HepG2 (cell line): ENCODE data around the gene AUTS2. TPM values are rescaled to one million over a fixed set of nuclear protein-coding genes. Genes with fewer than 3 reads are reported as not detected.

Source experiments
- CERS6 ChIP-seq: sonication (generic); formaldehyde crosslinking; IDR thresholded peaks from 2 replicates; pipeline ENCODE4 v1.5.0; 2020; ENCODE audit warnings: missing genetic modification reagents
- PRDM4 ChIP-seq: sonication (generic); formaldehyde crosslinking; IDR thresholded peaks from 2 replicates; pipeline ENCODE4 v1.9.0; 2021; ENCODE audit warnings: missing genetic modification reagents, borderline replicate concordance
- SSRP1 ChIP-seq: IDR thresholded peaks from 2 replicates; pipeline ENCODE4 v1.6.1; 2016; ENCODE audit warnings: control low read depth
- ZHX1 ChIP-seq: sonication (generic); formaldehyde crosslinking; IDR thresholded peaks from 2 replicates; pipeline ENCODE4 v1.8.1; 2022; ENCODE audit warnings: low read depth, mild to moderate bottlenecking, missing genetic modification reagents
- ZMAT5 ChIP-seq: sonication (generic); formaldehyde crosslinking; IDR thresholded peaks from 2 replicates; pipeline ENCODE4 v1.5.0; 2020; ENCODE audit warnings: mild to moderate bottlenecking, low read depth, missing genetic modification reagents, borderline replicate concordance
- ZNF777 ChIP-seq: sonication (generic); formaldehyde crosslinking; IDR thresholded peaks from 2 replicates; pipeline ENCODE4 v1.4.0; 2020; ENCODE audit warnings: missing genetic modification reagents
- polyA plus RNA-seq, 8 experiments: library from polyadenylated mRNA; depleted of rRNA in 3 of 8; stranded (reverse) in 7 of 8; unstranded in 1 of 8; fragments of >200 nt; fragmentation: Illumina TruSeq in 4 of 8; extraction: Trizol in 4 of 8; gene quantifications; 2 replicates each; pipeline versions ENCODE4 v1.2.1 to v1.2.3, GENCODE V29; 2011 to 2016; ENCODE audit warnings: low read depth in 4 of 8, missing spikeins in 1 of 8, mixed read lengths in 1 of 8; ENCODE audit not compliant: insufficient read depth in 1 of 8
- total RNA-seq, 5 experiments: library from RNA; depleted of rRNA; stranded (reverse); fragments of >200 nt; fragmentation: Illumina TruSeq; extraction: Trizol; gene quantifications; 2 replicates each; pipeline ENCODE4 v1.2.3, GENCODE V29; 2016; ENCODE audit warnings: low read depth in 1 of 5

AUTS2 gene
- total and polyA plus RNA-seq, 2 of the 13 experiments (the other 11 are each of a cell fraction or from before 2014, with no cell fraction given), result 0.38 TPM; not detected in 1

- TF ChIP-seq ZHX1 (CRISPR knock-in tag) (no peak), CERS6 (no peak), SSRP1 (CRISPR knock-in tag) (no peak), ZNF777 (CRISPR knock-in tag) (no peak), PRDM4 (CRISPR knock-in tag) (no peak), ZMAT5 (CRISPR knock-in tag) (no peak)
These were observed 5.7 kb downstream of the AUTS2 start (continued) for GRCh38 chr7:69603937-69604494.
